Neural progenitor cell (in vitro differentiated cells): ENCODE results near the gene DSC3.

Source experiments
- CTCF ChIP-seq: fragments of 200-600 bp; sonication (generic); IDR thresholded peaks from 2 replicates; pipeline ENCODE4 v1.5.1; 2017; ENCODE audit warnings: antibody characterized with exemption, mild to moderate bottlenecking
- EZH2 ChIP-seq: fragments of 200-600 bp; sonication (generic); IDR thresholded peaks from 2 replicates; pipeline ENCODE4 v1.6.1; 2017; ENCODE audit warnings: antibody characterized with exemption, mild to moderate bottlenecking, moderate library complexity

GRCh38 chr18:31049189-31049588 is 6.6 kb upstream of the DSC3 start:
- no peak for TF ChIP-seq EZH2
- no peak for TF ChIP-seq CTCF
